ENCODE data around the gene ANAPC7.

DNA sequence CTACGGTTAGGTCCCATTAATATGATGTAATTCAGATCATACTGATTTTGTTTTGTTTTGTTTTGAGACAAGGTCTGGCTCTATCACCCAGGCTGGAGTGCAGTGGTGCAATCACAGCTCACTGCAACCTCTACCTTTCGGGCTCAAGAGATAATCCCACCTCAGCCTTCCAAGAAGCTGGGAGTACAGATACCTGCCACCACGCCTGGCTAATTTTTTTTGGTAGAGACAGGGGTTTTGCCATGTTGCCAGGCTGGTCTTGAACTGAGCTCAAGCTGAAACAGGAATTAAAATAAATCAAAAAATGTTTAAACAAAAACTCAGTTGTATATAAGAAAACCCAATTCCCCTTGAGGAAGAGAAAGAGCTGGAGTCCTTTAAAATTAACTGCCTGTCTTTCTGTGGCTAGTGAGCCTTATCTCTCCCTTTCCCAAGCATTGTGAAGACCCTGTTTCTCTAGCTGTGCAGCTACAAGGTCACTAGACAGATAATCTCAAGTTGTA is 17.7 kb upstream of the ANAPC7 start:
- no peak for TF ChIP-seq FOXA1 (IDR thresholded peaks at IDR 0.05)
- TF ChIP-seq SP1 (IDR thresholded peaks at IDR 0.05): no peak
- no peak for TF ChIP-seq ELF4 (IDR thresholded peaks at IDR 0.05)

Data from HEK293T (cell line).